ENCODE data around the gene ANKLE1. TPM values are rescaled to one million over a fixed set of nuclear protein-coding genes. Genes with fewer than 3 reads are reported as not detected.
A peak's percentile ranks its signal among the peaks of the same experiment; 100 is the strongest.

ANKLE1 gene
- total RNA-seq, 1 donor from 2014 or later = 0.17 TPM

- H3K27me3 ChIP-seq (ENCODE audit: control insufficient read depth, insufficient read depth, low read length) = peaks cover 11% of the 10 kb centered on the region
- no peak for DNase-seq (ENCODE audit: low read depth)
- H3K4me3 ChIP-seq (ENCODE audit: low read depth, low read length) = peak overlapping the region; percentile 26
- peaks cover 1% of the 10 kb centered on the region for H3K36me3 ChIP-seq (ENCODE audit: control insufficient read depth, insufficient read depth, low read length)
- TF ChIP-seq CTCF (IDR thresholded peaks at IDR 0.05; ENCODE audit: insufficient read depth, low read length, poor library complexity, severe bottlenecking) = no peak
These were observed 47.0 kb downstream of the ANKLE1 start for GRCh38 chr19:17328517-17329365.

GRCh38 chr19:17329366-17330261 is 47.9 kb downstream of the ANKLE1 start:
- Histone ChIP-seq H3K27me3 (ENCODE audit: control insufficient read depth, insufficient read depth, low read length) (peaks cover 11% of the 10 kb centered on the region), H3K4me3 (ENCODE audit: low read depth, low read length) (no peak overlapping the region), H3K36me3 (ENCODE audit: control insufficient read depth, insufficient read depth, low read length) (peaks cover 1% of the 10 kb centered on the region)
- TF ChIP-seq CTCF (IDR thresholded peaks at IDR 0.05; ENCODE audit: insufficient read depth, low read length, poor library complexity, severe bottlenecking) = no peak
- no peak for DNase-seq (ENCODE audit: low read depth)

GRCh38 chr19:17330262-17331044 is 48.8 kb downstream of the ANKLE1 start:
- no peak for TF ChIP-seq CTCF (IDR thresholded peaks at IDR 0.05; ENCODE audit: insufficient read depth, low read length, poor library complexity, severe bottlenecking)
- Histone ChIP-seq H3K4me3 (ENCODE audit: low read depth, low read length) (no peak overlapping the region), H3K27me3 (ENCODE audit: control insufficient read depth, insufficient read depth, low read length) (peaks cover 11% of the 10 kb centered on the region), H3K36me3 (ENCODE audit: control insufficient read depth, insufficient read depth, low read length) (peaks cover 1% of the 10 kb centered on the region)
- DNase-seq (ENCODE audit: low read depth) = no peak

- Histone ChIP-seq H3K4me3 (ENCODE audit: low read depth, low read length) (no peak overlapping the region), H3K36me3 (ENCODE audit: control insufficient read depth, insufficient read depth, low read length) (peaks cover 1% of the 10 kb centered on the region), H3K27me3 (ENCODE audit: control insufficient read depth, insufficient read depth, low read length) (peaks cover 11% of the 10 kb centered on the region)
- DNase-seq (ENCODE audit: low read depth) = no peak
- TF ChIP-seq CTCF (IDR thresholded peaks at IDR 0.05; ENCODE audit: insufficient read depth, low read length, poor library complexity, severe bottlenecking) = no peak
These were observed 49.4 kb downstream of the ANKLE1 start for GRCh38 chr19:17331045-17331558.

GRCh38 chr19:17332360-17332676 is 50.6 kb downstream of the ANKLE1 start:
- no peak for TF ChIP-seq CTCF (IDR thresholded peaks at IDR 0.05; ENCODE audit: insufficient read depth, low read length, poor library complexity, severe bottlenecking)
- H3K4me3 ChIP-seq (ENCODE audit: low read depth, low read length) = no peak overlapping the region
- peaks cover 1% of the 10 kb centered on the region for H3K36me3 ChIP-seq (ENCODE audit: control insufficient read depth, insufficient read depth, low read length)
- peaks cover 11% of the 10 kb centered on the region for H3K27me3 ChIP-seq (ENCODE audit: control insufficient read depth, insufficient read depth, low read length)
- DNase-seq (ENCODE audit: low read depth) = no peak
